Stimulated activated CD8-positive, alpha-beta memory T cell treated with anti-CD3 and anti-CD28 coated beads, Interleukin-7, amount 100 ng/mL, for 4 hours (primary cell): ENCODE measurements around the gene RRP9.
"Not testable (repeated sequence)": the region's sequence is repeated elsewhere in the genome, so short reads cannot be mapped to it uniquely, and the experiment has no call there.

Experiments
- DNase-seq, 2 donors: peaks; one replicate each; pipeline ENCODE4 v3.0.0-alpha.2; 2020; ENCODE audit warnings: low read depth in 2 of 2

RRP9 gene

DNA sequence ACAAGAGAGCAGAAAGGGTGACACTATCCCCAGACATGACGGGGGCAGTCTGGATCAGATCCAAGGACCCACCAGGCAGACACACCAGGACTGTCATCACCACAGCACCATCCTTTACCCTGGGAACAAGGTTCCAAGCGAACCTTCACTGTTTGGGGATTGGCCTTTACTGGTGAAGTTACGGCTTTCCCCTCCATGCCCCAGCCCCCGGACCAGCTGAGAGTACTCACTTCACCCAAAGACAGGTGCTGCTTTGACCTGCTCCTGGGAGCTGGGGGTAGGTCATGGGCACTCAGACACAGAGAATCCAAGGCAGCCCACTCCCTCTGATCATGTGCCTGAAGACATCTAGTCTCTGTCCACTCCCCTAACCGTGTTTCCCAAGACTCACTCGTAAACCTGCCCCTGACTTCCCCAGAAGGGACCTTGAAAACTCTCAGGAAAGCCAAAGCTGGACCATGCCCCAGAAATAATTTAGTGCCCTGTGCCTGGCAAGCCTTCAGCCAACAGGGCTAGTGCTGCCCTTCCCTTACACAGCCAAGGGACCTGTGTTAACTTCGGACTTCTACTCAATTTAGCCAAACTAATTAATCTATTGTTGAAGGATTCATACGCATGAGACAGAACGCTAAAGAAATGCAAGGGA, 2.8 kb downstream of the RRP9 start:
- no peak for DNase-seq

DNA sequence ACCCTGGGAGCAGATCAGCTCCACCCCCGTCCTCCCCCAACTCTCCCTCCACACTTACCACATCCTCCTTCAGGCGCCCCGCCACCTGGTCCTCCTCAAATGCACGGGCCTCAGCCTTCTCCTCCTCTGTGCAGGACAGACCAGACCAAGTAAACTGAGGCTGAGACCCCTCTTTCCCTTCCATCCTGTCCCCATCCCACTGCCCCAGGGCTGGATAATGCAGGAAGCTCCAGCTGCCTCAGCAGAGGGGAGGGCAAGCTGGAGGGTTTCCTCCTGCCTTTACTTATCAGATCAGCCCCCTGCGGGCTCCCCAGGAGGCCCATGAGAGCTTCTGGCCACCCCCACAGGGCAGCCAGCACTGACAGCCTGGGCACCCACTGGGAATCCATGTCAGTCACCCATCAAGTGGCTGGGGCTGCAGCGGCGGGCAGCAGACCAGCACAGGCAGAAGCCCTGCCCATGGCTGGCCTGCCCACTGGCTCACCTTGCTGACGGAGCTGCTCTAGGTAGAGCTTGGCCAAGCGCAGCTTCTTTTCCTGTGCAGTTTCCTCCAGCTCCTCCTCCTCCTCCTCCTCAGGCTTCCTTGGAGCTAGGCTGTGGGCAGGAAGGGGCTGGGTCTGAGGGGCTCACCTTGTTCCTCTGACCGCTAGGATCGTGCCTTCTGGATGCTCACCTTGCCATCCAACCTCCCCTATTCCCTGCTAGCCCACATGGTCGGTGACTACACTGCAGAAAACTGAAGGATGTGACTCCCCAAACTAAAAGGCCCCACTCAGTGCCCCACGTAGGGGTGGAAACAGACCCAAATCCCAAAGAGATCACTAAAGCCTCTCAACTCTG, 3.9 kb downstream of the RRP9 start:
- DNase-seq = no peak

DNA sequence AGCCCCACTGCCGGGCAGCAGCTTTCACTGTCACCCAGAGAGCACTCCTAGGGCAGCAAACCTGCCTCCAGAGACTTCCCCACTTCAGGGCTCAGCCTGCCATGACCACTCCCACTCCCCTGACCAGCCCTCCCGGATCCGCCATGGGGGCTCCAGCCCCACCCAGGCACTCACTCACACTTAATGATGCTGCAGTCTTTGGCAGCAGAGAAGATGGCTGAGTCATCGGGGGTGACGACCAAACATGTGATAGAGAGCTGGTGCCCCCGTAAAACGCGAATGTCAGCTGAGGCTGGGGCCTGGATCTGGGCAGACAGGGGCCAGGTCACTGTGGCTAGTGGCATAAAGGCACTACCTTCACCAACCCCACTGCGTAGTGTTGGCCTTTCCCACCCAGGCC, 4.7 kb downstream of the RRP9 start:
- no peak for DNase-seq

DNA sequence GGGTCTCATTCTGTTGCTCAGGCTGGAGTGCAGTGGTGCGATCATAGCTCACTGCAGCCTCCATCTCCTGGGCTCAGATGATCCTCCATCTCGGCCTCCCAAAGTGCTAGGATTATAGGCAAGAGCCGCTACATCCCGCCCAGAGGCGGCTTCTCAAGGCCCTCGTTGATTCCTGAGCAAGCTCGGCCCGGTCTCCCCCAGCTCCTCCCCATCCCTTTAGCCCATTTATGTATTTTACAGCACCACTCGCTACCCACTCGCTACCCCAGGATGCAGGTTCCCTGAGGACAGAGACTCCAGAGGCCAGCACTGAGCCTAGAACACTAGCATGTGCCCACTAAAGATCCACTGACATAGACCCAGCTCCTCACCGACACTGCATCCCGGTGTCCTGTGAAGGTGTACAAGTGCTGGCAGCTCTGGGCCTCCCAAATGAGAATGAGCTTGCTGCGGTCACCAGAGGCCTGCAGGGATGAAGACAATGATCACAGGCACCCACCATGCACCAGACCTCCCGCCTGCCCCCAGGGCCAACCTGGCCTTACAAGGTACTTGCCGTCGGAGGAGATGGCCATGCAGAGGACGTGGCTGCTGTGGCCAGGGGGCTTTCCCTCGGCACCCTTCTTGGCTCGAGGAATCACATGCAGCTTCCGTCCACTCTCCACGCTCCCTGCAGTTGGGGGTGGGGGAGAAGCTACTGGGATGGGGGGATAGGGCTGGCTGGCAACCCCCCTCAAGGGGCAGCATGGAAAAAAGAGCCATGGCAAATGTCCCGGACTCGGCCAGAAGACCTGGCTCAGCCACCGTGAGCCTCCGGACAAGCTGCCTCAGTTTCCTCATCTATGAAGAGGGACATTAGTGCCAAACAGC, 5.6 kb downstream of the RRP9 start:
- no peak for DNase-seq

DNA sequence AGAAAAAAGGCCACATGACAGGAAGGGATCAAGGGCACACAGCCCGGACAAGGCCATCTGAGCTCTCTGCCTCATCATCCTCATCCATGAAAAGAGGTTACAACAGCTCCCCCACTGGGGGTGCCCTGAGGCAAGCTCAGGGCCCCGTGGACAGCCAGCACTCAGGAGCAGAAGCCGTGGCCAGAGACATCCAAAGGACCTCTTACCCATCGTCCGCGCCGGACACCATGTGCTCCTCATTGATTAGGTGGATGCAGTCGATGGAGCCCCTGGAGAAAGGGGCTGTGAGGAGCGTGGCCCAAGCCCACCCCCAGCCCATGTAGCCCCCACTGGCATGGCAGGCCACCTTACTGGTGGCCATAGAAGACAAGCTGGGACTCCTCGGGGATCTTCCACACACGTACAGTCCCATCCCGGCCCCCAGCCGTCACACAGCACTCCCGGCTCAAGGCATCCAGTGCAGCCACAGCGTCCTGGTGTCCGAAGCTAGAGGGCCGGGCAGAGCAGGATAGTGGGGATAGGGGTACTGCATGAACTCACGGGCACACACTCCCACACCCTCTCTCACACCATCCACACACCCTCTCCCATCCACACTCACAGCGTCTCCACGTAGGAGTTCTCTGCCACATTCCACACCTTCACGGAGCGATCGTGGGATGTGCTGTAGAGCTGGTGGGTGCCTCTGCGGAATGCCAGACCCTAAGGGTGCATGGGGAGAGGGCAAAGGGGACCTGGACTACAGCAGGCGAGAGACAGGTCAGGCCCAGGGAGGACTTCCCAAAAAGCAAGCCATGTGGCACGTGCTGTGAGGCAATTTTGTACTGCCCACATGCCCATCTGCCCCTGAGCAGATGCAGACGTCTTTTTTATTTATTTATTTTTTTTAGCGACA, 6.5 kb downstream of the RRP9 start:
- DNase-seq = no peak

DNA sequence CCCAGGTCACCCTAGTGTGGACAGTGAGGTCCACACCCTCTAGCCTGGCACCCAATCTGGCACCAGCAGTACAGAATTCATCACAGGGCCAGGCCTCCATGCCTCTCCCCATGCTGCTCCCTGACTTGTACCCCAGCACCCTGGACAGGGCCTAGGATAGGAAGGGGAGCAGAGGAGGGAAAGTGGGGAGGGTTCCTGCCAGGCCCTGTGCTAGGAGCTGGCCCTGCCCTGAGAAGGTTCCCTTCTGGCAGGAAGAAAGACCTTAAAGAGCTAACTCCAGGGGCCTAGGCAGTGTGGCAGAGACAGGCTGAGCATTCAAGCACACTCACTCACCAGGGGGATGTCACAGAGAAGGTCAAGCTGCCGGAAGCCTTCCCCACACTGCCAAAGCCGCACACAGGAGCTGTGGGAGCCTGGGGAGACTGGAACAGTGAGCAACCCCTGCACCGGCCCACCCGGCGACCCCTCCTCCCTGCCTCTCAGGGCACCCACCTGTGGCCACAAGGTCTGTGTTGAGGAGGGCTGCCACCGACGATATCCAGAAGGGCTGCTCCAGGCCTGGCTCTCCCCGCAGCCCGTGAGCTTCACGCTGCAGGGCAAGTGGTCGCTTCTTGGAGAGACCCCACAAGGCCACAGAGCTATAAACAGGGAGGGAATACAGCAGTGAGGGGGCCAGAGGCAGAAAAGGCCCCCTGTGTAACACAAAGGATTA, 7.4 kb downstream of the RRP9 start:
- no peak for DNase-seq

DNA sequence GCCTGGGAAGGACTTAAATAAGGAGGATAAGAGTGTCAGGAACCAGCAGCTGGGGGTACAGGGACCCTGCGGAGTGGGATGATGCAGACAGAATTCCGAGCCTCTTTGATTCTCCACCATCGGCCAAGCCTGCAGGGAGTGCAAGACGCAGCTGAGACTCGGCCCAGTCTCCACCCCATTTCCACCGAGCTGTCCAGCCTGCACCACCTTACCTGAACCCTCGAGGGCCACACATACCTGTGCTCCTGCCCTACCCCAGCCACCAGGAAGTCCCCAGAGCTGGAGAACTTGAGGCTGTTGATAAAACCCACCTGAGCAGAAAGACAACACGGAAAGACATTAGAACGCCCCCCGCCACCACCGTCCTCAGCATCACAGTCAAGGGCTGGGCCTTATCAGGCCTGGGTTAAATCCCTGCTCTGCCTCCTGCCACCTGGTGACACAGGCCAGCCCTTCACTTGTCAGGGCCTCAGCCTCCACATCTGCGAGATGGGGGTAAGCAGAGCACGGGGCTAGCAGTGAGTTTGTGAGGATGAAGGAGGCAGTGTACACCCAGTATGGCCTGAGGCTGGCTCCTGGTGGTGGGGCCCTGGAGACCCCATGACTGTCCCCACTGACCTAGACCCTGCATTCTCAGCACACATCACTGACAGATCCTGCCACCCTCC, 8.1 kb downstream of the RRP9 start:
- no peak for DNase-seq

DNA sequence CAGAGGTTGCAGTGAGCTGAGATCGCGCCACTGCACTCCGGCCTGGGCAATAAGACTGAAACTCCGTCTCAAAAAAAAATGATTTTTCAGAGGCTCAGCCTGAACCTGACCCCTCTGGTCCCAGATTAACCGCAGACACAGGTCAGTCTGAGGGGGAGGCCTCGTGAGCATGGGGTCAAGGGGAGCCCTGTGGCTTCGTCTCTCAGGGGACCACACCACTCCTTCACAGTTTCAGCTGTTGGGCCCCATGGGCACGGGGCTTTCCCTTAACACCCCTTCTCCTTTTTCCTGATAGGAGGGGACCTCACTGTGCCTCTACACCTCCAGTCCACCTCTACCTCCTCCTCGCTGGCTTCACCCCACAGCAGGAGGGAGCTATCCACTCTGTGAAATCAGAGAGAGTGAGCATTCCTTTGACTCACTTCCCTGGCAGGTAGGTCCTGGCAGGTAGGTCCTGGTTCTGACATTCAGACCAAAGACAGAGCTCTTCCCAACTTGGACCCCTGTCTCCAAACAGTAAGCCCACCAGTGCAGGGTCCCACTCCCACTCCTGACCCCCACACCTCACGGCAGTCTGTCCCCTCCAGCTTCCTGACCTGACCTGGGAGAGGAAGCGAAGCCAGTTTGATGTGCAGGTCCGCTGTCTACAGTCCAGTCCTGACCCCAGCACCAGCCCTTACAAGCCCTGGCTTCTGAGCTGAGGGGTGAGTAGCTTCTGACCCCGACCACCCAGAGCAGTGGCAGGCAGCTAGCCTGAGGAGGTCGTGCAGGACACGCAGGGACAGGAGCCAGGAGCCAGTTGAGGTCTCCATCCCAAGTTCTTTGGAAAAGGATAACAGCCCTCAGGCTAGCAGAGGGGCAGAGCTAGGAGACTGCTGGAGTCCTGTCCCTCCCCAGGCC, 9.0 kb downstream of the RRP9 start:
- DNase-seq = no peak

DNA sequence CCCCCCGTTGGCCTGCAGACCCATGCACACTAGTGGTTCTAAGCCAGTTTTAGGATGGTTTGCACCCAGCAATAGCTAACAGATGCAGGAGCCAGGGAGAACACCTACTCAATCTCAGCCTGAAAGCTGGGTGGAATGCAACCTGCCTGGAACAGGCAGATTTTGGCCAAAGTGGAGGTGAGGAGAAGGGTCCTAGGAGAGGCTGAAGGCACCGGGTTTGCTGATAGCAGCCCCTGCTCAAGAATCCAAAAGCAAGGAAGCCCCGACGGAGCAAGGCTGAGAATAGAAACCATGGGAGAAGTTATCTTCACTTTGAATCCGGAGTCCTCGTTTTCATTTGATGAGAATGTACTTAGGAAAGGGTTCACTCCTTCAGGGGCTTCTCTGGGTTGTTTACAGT, 9.9 kb downstream of the RRP9 start:
- no peak for DNase-seq

DNA sequence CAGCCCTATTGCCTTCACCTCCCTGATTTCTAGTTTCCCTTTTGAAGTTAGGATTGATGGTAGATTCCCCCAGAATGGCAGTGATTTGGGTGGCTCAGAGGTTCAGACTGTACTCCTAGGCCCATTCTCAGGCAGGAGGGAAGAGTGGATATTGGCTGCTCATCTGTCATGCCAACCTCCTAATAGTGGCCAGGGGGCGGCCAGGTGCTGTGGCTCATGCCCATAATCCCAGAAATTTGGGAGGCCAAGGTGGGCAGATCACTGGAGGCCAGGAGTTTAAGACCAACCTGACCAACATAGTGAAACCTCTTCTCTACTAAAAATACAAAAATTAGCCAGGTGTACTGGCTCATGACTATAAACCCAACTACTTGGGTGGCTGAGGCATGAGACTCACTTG, 11.3 kb downstream of the RRP9 start:
- no peak for DNase-seq

DNA sequence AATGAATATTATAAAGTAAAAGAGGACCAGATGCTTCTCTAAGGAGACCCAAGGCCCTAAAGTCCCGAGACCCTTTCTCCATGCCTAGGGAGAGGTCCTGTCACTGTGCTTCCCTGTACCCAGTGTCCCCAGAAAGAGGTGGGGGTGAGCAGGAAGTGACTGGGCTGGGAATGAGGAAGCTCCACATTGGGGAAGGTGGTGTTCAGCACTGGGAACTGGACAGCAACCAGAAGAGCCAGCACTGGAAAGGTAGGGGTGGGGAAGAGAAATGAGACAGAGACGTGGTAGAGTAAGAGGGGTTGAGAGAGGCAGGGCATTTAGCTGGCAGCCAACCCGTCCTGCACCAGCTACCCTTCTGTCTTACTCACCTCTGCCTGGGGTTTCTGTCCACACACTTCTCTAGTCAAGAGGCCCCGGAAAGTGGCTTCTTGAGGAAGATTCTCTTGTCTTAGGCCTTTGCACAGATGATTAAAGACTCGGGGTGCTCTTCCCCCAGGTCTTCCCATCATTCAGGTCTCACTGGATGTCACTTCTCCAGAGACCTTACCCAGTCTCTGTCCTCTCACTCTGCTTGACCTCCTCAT, 12.2 kb downstream of the RRP9 start:
- DNase-seq = no peak

DNA sequence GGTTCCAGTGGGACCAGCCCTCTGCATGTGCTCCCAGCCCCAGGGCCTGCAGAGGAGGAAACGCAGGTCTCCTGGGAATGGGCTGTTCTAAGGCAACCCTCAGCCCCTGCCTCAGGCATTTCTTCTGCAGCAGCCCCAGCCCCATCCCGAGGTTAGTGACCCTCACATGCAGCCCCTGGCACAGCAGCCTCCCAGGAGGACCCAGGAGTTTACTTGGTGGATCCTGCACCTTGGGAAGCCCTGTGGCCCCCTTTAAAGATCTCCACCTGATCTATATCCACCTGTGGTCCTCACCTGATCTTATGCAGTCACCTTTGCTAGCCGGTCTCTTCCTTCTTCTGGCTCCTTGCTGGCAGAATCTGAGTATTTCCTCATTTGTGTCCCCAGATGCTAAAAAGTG, 12.7 kb downstream of the RRP9 start:
- DNase-seq = not testable (repeated sequence)

DNA sequence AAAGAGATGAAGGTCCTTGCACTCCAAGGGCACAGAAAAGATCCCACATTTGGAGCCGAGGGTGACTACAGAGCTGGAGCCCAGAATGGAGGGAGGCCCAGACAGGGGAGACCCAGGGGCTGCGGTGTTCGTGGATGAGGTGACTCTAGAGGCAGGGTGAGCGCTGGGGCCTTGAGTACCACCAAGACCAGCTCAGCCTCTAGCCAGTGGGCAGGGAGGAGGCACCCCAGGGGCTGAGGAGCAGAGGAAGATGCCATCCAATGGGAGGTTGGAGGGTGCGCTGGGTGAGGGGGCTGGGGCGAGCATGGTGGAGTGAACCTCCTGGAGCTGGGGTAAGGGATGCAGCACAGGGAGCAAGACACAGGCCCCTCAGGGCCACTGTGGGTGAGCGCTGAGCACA, 13.3 kb downstream of the RRP9 start:
- no peak for DNase-seq

DNA sequence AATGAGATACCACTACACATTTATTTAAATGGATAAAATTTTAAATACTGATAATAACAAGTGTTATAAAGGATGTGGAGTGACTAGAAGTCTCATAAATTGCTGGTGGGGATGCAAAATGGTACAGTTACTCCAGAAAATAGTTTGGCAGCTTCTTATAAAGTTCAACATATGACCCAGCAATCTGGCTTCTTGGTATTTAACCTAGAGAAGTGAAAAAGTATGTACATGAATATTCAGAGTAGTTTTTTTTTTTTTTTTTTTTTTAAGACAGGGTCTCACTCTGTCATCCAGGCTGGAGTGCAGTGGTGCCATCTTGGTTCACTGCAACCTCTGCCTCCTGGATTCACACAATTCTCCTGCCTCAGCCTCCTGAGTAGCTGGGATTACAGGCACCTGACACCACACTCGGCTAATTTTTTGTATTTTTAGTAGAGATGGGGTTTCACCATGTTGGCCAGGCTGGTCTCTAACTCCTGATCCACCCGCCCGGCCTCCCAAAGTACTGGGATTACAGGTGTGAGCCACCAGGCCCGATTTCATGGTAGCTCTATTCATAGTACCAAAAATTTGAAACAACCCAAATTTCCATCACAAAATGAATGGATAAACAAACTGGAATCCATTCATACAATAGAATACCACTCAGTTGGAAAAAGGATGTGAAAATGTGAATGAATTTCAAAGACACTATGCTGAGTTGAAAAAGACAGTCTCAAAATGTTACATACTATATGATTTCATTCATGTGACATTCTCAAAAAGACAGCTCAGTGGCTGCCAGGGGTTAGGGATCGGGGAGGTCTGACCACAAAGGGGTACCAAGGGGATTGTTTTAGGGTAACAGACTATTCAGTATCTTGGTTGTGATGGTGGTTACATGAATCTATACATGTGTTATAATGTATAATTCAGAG, 14.4 kb downstream of the RRP9 start:
- no peak for DNase-seq

DNA sequence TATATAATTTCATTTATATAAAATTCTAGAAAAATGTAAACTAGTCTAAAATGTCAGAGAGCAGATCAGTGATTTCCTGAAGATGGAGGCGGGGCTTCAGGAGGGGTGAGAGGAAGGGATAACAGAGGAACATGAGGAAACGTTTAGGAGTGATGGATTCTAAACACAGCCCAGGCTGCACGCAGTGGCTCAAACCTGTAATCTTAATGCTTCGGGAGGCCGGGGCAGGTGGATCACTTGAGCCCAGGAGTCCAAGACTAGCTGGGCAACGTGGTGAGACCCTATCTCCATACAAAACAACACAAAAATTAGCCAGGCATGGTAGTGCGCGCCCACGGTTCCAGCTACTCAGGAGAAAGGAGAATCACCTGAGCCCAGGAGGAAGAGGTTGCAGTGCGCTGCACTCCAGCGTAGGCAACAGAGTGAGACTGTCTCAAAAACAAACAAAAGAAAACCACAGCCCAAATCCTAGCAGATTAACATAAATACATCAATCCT, 20.6 kb downstream of the RRP9 start:
- DNase-seq = no peak

DNA sequence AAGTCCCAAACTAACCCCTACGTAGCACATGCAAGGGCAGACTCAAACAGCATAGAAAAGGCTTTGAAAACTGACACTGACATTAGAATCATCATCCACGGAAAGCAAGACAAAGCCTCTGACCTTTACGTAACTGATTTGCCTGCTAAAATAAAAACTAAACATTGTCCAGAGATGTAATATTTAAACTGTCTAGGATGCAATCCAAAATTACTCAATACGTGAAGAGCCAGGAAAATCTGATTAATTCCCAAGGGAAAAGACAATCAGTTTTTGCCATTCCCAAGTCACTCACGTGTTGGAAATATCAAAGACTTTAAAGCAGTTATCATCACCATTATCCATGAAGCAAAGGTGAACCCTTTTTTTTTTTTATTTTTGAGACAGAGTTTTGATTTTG, 25.3 kb downstream of the RRP9 start:
- DNase-seq = no peak

DNA sequence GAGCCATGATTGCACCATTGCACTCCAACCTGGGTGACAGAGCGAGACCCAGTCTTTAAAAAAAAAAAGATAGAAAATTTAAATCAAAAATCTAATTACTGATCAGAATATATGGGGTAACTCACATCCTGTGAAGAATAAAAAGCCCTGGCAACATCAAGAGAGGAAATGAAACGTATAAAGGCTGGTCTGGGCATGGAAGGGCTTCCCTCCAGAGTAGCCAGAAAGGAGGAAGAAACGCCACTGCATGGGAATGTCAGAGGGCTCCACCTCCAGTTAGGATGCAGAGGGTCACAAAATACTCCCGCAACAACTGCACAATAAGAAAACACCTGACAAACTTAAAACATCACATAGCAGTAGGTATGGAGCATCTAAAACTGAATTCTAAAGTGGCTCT, 33.7 kb downstream of the RRP9 start:
- no peak for DNase-seq
